HL-60 (cell line): ENCODE data around the gene RBM45.

Source experiments
- GABPA ChIP-seq: IDR thresholded peaks from 2 replicates; pipeline ENCODE4 v1.6.1; 2012; ENCODE audit warnings: low read depth
- POLR2AphosphoS5 ChIP-seq: IDR thresholded peaks from 2 replicates; pipeline ENCODE4 v1.6.1; 2012; ENCODE audit warnings: low read depth
- REST ChIP-seq: IDR thresholded peaks from 2 replicates; pipeline ENCODE4 v1.6.1; 2012; ENCODE audit warnings: low read depth; ENCODE audit not compliant: insufficient replicate concordance
- SPI1 ChIP-seq: IDR thresholded peaks from 2 replicates; pipeline ENCODE4 v1.6.1; 2012; ENCODE audit warnings: low read depth, mild to moderate bottlenecking, borderline replicate concordance
- TF ChIP-seq, protein P1 (sequence below): IDR thresholded peaks from one replicate; pipeline ENCODE4 v1.5.1; 2011; ENCODE audit warnings: low read length, control low read depth, inconsistent platforms; ENCODE audit not compliant: insufficient read depth

DNA sequence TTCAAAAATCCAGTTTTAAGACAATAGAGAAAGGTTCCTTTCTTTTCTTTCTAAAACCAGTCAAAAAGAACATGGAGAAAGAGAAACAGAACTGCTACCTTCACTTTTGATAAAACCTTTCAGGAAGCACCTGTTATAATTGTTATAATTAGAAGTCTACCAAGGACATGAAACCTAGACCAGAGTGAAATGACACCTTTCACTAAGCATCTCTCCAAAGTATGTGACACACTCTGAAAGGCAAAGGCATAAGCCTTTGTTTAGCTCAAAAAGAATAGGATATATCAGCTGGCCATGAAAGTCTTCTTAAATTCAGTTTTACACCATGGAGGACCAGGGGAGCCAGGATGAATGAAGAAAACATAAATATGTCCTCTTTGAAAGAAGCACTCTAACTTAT, 18.8 kb upstream of the RBM45 start:
- TF ChIP-seq, protein P1, sequence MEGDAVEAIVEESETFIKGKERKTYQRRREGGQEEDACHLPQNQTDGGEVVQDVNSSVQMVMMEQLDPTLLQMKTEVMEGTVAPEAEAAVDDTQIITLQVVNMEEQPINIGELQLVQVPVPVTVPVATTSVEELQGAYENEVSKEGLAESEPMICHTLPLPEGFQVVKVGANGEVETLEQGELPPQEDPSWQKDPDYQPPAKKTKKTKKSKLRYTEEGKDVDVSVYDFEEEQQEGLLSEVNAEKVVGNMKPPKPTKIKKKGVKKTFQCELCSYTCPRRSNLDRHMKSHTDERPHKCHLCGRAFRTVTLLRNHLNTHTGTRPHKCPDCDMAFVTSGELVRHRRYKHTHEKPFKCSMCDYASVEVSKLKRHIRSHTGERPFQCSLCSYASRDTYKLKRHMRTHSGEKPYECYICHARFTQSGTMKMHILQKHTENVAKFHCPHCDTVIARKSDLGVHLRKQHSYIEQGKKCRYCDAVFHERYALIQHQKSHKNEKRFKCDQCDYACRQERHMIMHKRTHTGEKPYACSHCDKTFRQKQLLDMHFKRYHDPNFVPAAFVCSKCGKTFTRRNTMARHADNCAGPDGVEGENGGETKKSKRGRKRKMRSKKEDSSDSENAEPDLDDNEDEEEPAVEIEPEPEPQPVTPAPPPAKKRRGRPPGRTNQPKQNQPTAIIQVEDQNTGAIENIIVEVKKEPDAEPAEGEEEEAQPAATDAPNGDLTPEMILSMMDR = no peak
- no peak for TF ChIP-seq GABPA
- TF ChIP-seq SPI1 = no peak
- TF ChIP-seq POLR2AphosphoS5 = no peak
- no peak for TF ChIP-seq REST
